H9 (cell line): ENCODE data around the gene NHERF2. TPM values are rescaled to one million over a fixed set of nuclear protein-coding genes. Genes with fewer than 3 reads are reported as not detected.

Source experiments
- DNase-seq: peaks from one replicate; pipeline ENCODE4 v3.0.0-alpha.2; 2017
- H2AFZ ChIP-seq: one replicate; pipeline ENCODE4 v1.6.1; 2013; ENCODE audit warnings: mild to moderate bottlenecking, low read length, control low read depth, moderate library complexity
- H2AK5ac ChIP-seq: 2 replicates; pipeline ENCODE4 v1.6.1; 2013; ENCODE audit warnings: low read length, control low read depth, mixed read lengths; ENCODE audit not compliant: insufficient read length
- H2BK120ac ChIP-seq: one replicate; pipeline ENCODE4 v1.6.1; 2013; ENCODE audit warnings: low read depth, mild to moderate bottlenecking, low read length, control low read depth, inconsistent platforms; ENCODE audit not compliant: poor library complexity, severe bottlenecking
- H2BK12ac ChIP-seq: 2 replicates; pipeline ENCODE4 v1.6.1; 2013; ENCODE audit warnings: low read length, control low read depth, mixed read lengths, low read depth; ENCODE audit not compliant: insufficient read length
- H2BK15ac ChIP-seq: 2 replicates; pipeline ENCODE4 v1.6.1; 2013; ENCODE audit warnings: low read depth, low read length, control low read depth
- H2BK20ac ChIP-seq: one replicate; pipeline ENCODE4 v1.6.1; 2013; ENCODE audit warnings: low read depth, mild to moderate bottlenecking, low read length, control low read depth, inconsistent platforms; ENCODE audit not compliant: poor library complexity, severe bottlenecking
- H2BK5ac ChIP-seq: 2 replicates; pipeline ENCODE4 v1.6.1; 2013; ENCODE audit warnings: low read length, control low read depth, mixed read lengths; ENCODE audit not compliant: insufficient read length
- H3K14ac ChIP-seq: 2 replicates; pipeline ENCODE4 v1.6.1; 2013; ENCODE audit warnings: low read length, control low read depth; ENCODE audit not compliant: insufficient read depth
- H3K18ac ChIP-seq: 2 replicates; pipeline ENCODE4 v1.6.1; 2013; ENCODE audit warnings: low read depth, mild to moderate bottlenecking, mixed read lengths, low read length, control low read depth; ENCODE audit not compliant: insufficient read length
- H3K23ac ChIP-seq: 2 replicates; pipeline ENCODE4 v1.6.1; 2013; ENCODE audit warnings: low read length, control low read depth, mixed read lengths, low read depth; ENCODE audit not compliant: insufficient read length
- H3K23me2 ChIP-seq: 2 replicates; pipeline ENCODE4 v1.6.1; 2013; ENCODE audit warnings: low read depth, mild to moderate bottlenecking, mixed read lengths, low read length, control low read depth; ENCODE audit not compliant: insufficient read length, poor library complexity, severe bottlenecking
- H3K27ac ChIP-seq: 2 replicates; pipeline ENCODE4 v1.5.1; 2013; ENCODE audit warnings: low read length, control low read depth, mixed read lengths, low read depth; ENCODE audit not compliant: insufficient read length
- H3K27me3 ChIP-seq: 2 replicates; pipeline ENCODE4 v1.6.1; 2013; ENCODE audit warnings: low read length, control low read depth, inconsistent platforms; ENCODE audit not compliant: insufficient read depth
- H3K4ac ChIP-seq: 2 replicates; pipeline ENCODE4 v1.6.1; 2013; ENCODE audit warnings: low read depth, mild to moderate bottlenecking, control low read depth, inconsistent platforms, low read length, moderate library complexity
- H3K4me1 ChIP-seq: 2 replicates; pipeline ENCODE4 v1.6.1; 2013; ENCODE audit warnings: low read length, control low read depth, inconsistent platforms; ENCODE audit not compliant: insufficient read depth
- H3K4me2 ChIP-seq: 2 replicates; pipeline ENCODE4 v1.6.1; 2013; ENCODE audit warnings: low read length, control low read depth, mixed read lengths; ENCODE audit not compliant: insufficient read length, insufficient read depth
- H3K56ac ChIP-seq: 2 replicates; pipeline ENCODE4 v1.6.1; 2013; ENCODE audit warnings: low read depth, mild to moderate bottlenecking, mixed read lengths, low read length, control low read depth; ENCODE audit not compliant: insufficient read length
- H3K79me1 ChIP-seq: 2 replicates; pipeline ENCODE4 v1.6.1; 2013; ENCODE audit warnings: low read depth, mild to moderate bottlenecking, moderate library complexity, low read length, control low read depth, inconsistent platforms; ENCODE audit not compliant: insufficient read depth, poor library complexity, severe bottlenecking
- H3K79me2 ChIP-seq: 2 replicates; pipeline ENCODE4 v1.6.1; 2013; ENCODE audit warnings: low read length, control low read depth, inconsistent platforms; ENCODE audit not compliant: insufficient read depth
- H3K9ac ChIP-seq: 2 replicates; pipeline ENCODE4 v1.6.1; 2013; ENCODE audit warnings: low read length, control low read depth, mixed read lengths; ENCODE audit not compliant: insufficient read length; ENCODE audit errors: extremely low read depth
- H3K9me3 ChIP-seq: one replicate; pipeline ENCODE4 v1.6.1; 2013; ENCODE audit warnings: low read depth, low read length, inconsistent platforms; ENCODE audit not compliant: control insufficient read depth
- H3T11ph ChIP-seq: one replicate; pipeline ENCODE4 v1.6.1; 2013; ENCODE audit warnings: mild to moderate bottlenecking, low read length, control low read depth, inconsistent platforms
- H4K20me1 ChIP-seq: one replicate; pipeline ENCODE4 v1.6.1; 2013; ENCODE audit not compliant: control insufficient read depth, insufficient read length, insufficient read depth
- H4K5ac ChIP-seq: 2 replicates; pipeline ENCODE4 v1.6.1; 2013; ENCODE audit warnings: low read depth, mild to moderate bottlenecking, mixed read lengths, low read length, control low read depth; ENCODE audit not compliant: insufficient read length
- H4K8ac ChIP-seq: replicated peaks from 2 replicates; pipeline ENCODE4 v1.6.1; 2013; ENCODE audit warnings: low read length, control low read depth, mixed read lengths, low read depth; ENCODE audit not compliant: insufficient read length
- H4K91ac ChIP-seq: 2 replicates; pipeline ENCODE4 v1.6.1; 2013; ENCODE audit warnings: low read depth, mild to moderate bottlenecking, moderate library complexity, mixed read lengths, low read length, control low read depth; ENCODE audit not compliant: insufficient read length
- H3K27ac Mint-ChIP-seq, 3 experiments: 2 replicates in 2 of 3; 3 replicates in 1 of 3; pipeline ENCODE4 v1.8.0; 2020 to 2021; ENCODE audit warnings: mixed read lengths in 3 of 3, mild to moderate bottlenecking in 1 of 3, moderate library complexity in 1 of 3
- H3K27me3 Mint-ChIP-seq: 2 replicates; pipeline ENCODE4 v1.8.0; 2021; ENCODE audit warnings: low read depth, mild to moderate bottlenecking, moderate library complexity, mixed read lengths
- H3K36me3 Mint-ChIP-seq, 3 experiments: 2 replicates in 2 of 3; 3 replicates in 1 of 3; pipeline ENCODE4 v1.8.0; 2020 to 2021; ENCODE audit warnings: low read depth in 3 of 3, mixed read lengths in 3 of 3; ENCODE audit not compliant: insufficient read depth in 1 of 3
- H3K4me1 Mint-ChIP-seq, 2 experiments: 2 replicates each; pipeline ENCODE4 v1.8.0; 2020; ENCODE audit warnings: mixed read lengths in 2 of 2
- H3K4me3 Mint-ChIP-seq, 2 experiments: 2 replicates in 1 of 2; 3 replicates in 1 of 2; pipeline ENCODE4 v1.8.0; 2020 to 2021; ENCODE audit warnings: mild to moderate bottlenecking in 2 of 2, mixed read lengths in 2 of 2, moderate library complexity in 1 of 2
- H3K9me3 Mint-ChIP-seq, 2 experiments: 2 replicates in 1 of 2; 3 replicates in 1 of 2; pipeline ENCODE4 v1.8.0; 2020; ENCODE audit warnings: mild to moderate bottlenecking in 2 of 2, mixed read lengths in 2 of 2, moderate library complexity in 1 of 2
- CTCF ChIP-seq: fragments of 200-600 bp; sonication (generic); conservative IDR thresholded peaks from 3 replicates; pipeline ENCODE4 v1.8.0; 2021; ENCODE audit warnings: antibody characterized with exemption, mild to moderate bottlenecking
- WGBS: extraction: QIAGEN DNeasy Blood & Tissue Kit; methylation state at CpG from one replicate; pipeline ENCODE4 v1.1.7; 2013; ENCODE audit warnings: missing lambda C conversion rate, low lambda C conversion rate, mixed read lengths; ENCODE audit not compliant: insufficient read length; ENCODE audit errors: extremely low coverage; 5-methylcytosine and 5-hydroxymethylcytosine counted together
- total RNA-seq: library from RNA; stranded (reverse); gene quantifications from 2 replicates; pipeline ENCODE4 v1.2.1, GENCODE V29; 2021

Gene NHERF2
- total RNA-seq, 1 experiment from 2014 or later, result 15.3 TPM

- no peak overlapping the region for H3K56ac ChIP-seq
- Mint-ChIP-seq H3K4me3 (no peak overlapping the region), H3K4me1 (no peaks in the 10 kb centered on the region), H3K9me3 (no peaks in the 10 kb centered on the region), H3K36me3 (peaks cover 6 to 43% (median 36%) of the 10 kb centered on the region in 3 experiments; a peak in 6 of 7 replicates), H3K27me3 (no peaks in the 10 kb centered on the region), H3K27ac (no peak overlapping the region)
- H2AK5ac ChIP-seq, result no peak overlapping the region
- H3K18ac ChIP-seq, result no peak overlapping the region
- no peak overlapping the region for H4K5ac ChIP-seq
- no peaks in the 10 kb centered on the region for H3K23me2 ChIP-seq
- no peaks in the 10 kb centered on the region for H3K79me2 ChIP-seq
- DNase-seq, result no peak
- no CpG with 5 or more reads among the region's 20 CpGs for WGBS
- H2BK5ac ChIP-seq, result no peak overlapping the region
- H3K4me2 ChIP-seq, result no peak overlapping the region
- no peak overlapping the region for H3K23ac ChIP-seq
- no peak overlapping the region for H2BK120ac ChIP-seq
- no peak overlapping the region; the same call in 1 of the 2 replicates for H3K14ac ChIP-seq
- no peak overlapping the region for H4K8ac ChIP-seq
- no peaks in the 10 kb centered on the region for H3K4me1 ChIP-seq
- no peak overlapping the region for H2AFZ ChIP-seq
- H2BK15ac ChIP-seq, result no peak overlapping the region
- H2BK12ac ChIP-seq, result no peak overlapping the region
- no peak overlapping the region for H2BK20ac ChIP-seq
- no peak overlapping the region for H3K4ac ChIP-seq
- no peak overlapping the region for H3T11ph ChIP-seq
- no peaks in the 10 kb centered on the region for H4K20me1 ChIP-seq
- no peaks in the 10 kb centered on the region for H3K27me3 ChIP-seq
- H3K79me1 ChIP-seq, result no peaks in the 10 kb centered on the region
- no peak overlapping the region for H3K9ac ChIP-seq
- H3K27ac ChIP-seq, result no peak overlapping the region
- H4K91ac ChIP-seq, result no peak overlapping the region
- TF ChIP-seq CTCF, result no peak
- no peaks in the 10 kb centered on the region for H3K9me3 ChIP-seq
Observed at GRCh38 chr16:2074071-2074470, 47.4 kb downstream of the NHERF2 start.
